ENCODE results near the gene DAP.
"Not testable (repeated sequence)": the region's sequence is repeated elsewhere in the genome, so short reads cannot be mapped to it uniquely, and the experiment has no call there.

DAP gene

GRCh38 chr5:10726913-10727517, 34.0 kb downstream of the DAP start:
- Histone ChIP-seq H3K9ac (ENCODE audit: insufficient read length) (no peak overlapping the region), H3K36me3 (ENCODE audit: insufficient read depth, low read length) (peaks cover 5% of the 10 kb centered on the region), H3K9me3 (ENCODE audit: low read depth, low read length) (no peaks in the 10 kb centered on the region), H3K27ac (no peak overlapping the region), H3K4me3 (no peak overlapping the region)
- no peak for TF ChIP-seq FOXP2 (optimal IDR thresholded peaks at IDR 0.05; ENCODE audit: control extremely low read depth, extremely low read length, insufficient read depth)
- TF ChIP-seq EZH2 (IDR thresholded peaks at IDR 0.05) = no peak
- no peak for TF ChIP-seq POLR2AphosphoS5 (IDR thresholded peaks at IDR 0.05; ENCODE audit: borderline replicate concordance, low read depth, low read length)
- no peak for DNase-seq (ENCODE audit: low read depth, low spot score)

GRCh38 chr5:10726179-10726912, 34.7 kb downstream of the DAP start:
- no peak overlapping the region for H3K9ac ChIP-seq (ENCODE audit: insufficient read length)
- peaks cover 4% of the 10 kb centered on the region for H3K36me3 ChIP-seq (ENCODE audit: insufficient read depth, low read length)
- no peak for TF ChIP-seq POLR2AphosphoS5 (IDR thresholded peaks at IDR 0.05; ENCODE audit: borderline replicate concordance, low read depth, low read length)
- TF ChIP-seq FOXP2 (optimal IDR thresholded peaks at IDR 0.05; ENCODE audit: control extremely low read depth, extremely low read length, insufficient read depth) = no peak
- no peak for TF ChIP-seq EZH2 (IDR thresholded peaks at IDR 0.05)
- H3K4me3 ChIP-seq = no peak overlapping the region
- no peak for DNase-seq (ENCODE audit: low read depth, low spot score)
- H3K27ac ChIP-seq = no peak overlapping the region
- no peaks in the 10 kb centered on the region for H3K9me3 ChIP-seq (ENCODE audit: low read depth, low read length)

GRCh38 chr5:10725636-10726035, 35.4 kb downstream of the DAP start:
- DNase-seq (ENCODE audit: low read depth, low spot score) = no peak
- TF ChIP-seq EZH2 (IDR thresholded peaks at IDR 0.05) (no peak), FOXP2 (optimal IDR thresholded peaks at IDR 0.05; ENCODE audit: control extremely low read depth, extremely low read length, insufficient read depth) (no peak), POLR2AphosphoS5 (IDR thresholded peaks at IDR 0.05; ENCODE audit: borderline replicate concordance, low read depth, low read length) (no peak)
- Histone ChIP-seq H3K36me3 (ENCODE audit: insufficient read depth, low read length) (peaks cover 4% of the 10 kb centered on the region), H3K9ac (ENCODE audit: insufficient read length) (no peak overlapping the region), H3K4me3 (no peak overlapping the region), H3K9me3 (ENCODE audit: low read depth, low read length) (no peaks in the 10 kb centered on the region), H3K27ac (no peak overlapping the region)

GRCh38 chr5:10724781-10725507, 36.1 kb downstream of the DAP start:
- Histone ChIP-seq H3K9ac (ENCODE audit: insufficient read length) (no peak overlapping the region), H3K36me3 (ENCODE audit: insufficient read depth, low read length) (peaks cover 4% of the 10 kb centered on the region), H3K27ac (no peak overlapping the region), H3K9me3 (ENCODE audit: low read depth, low read length) (no peaks in the 10 kb centered on the region), H3K4me3 (no peak overlapping the region)
- no peak for TF ChIP-seq POLR2AphosphoS5 (IDR thresholded peaks at IDR 0.05; ENCODE audit: borderline replicate concordance, low read depth, low read length)
- TF ChIP-seq EZH2 (IDR thresholded peaks at IDR 0.05) = no peak
- TF ChIP-seq FOXP2 (optimal IDR thresholded peaks at IDR 0.05; ENCODE audit: control extremely low read depth, extremely low read length, insufficient read depth) = no peak
- DNase-seq (ENCODE audit: low read depth, low spot score) = no peak

GRCh38 chr5:10723514-10723913, 37.5 kb downstream of the DAP start:
- no peak overlapping the region for H3K27ac ChIP-seq
- H3K9ac ChIP-seq (ENCODE audit: insufficient read length) = no peak overlapping the region
- H3K36me3 ChIP-seq (ENCODE audit: insufficient read depth, low read length) = peaks cover 4% of the 10 kb centered on the region
- no peak overlapping the region for H3K4me3 ChIP-seq
- H3K9me3 ChIP-seq (ENCODE audit: low read depth, low read length) = no peaks in the 10 kb centered on the region
- TF ChIP-seq POLR2AphosphoS5 (IDR thresholded peaks at IDR 0.05; ENCODE audit: borderline replicate concordance, low read depth, low read length) (no peak), FOXP2 (optimal IDR thresholded peaks at IDR 0.05; ENCODE audit: control extremely low read depth, extremely low read length, insufficient read depth) (no peak), EZH2 (IDR thresholded peaks at IDR 0.05) (no peak)
- DNase-seq (ENCODE audit: low read depth, low spot score) = no peak

GRCh38 chr5:10720766-10721165, 40.3 kb downstream of the DAP start:
- H3K9ac ChIP-seq (ENCODE audit: insufficient read length); H3K9me3 ChIP-seq (ENCODE audit: low read depth, low read length); H3K36me3 ChIP-seq (ENCODE audit: insufficient read depth, low read length); H3K4me3 ChIP-seq; DNase-seq (ENCODE audit: low read depth, low spot score); H3K27ac ChIP-seq: not testable (repeated sequence)

GRCh38 chr5:10719965-10720364, 41.1 kb downstream of the DAP start:
- DNase-seq (ENCODE audit: low read depth, low spot score) = no peak
- H3K4me3 ChIP-seq = no peak overlapping the region
- no peaks in the 10 kb centered on the region for H3K9me3 ChIP-seq (ENCODE audit: low read depth, low read length)
- H3K27ac ChIP-seq = no peak overlapping the region
- no peak overlapping the region for H3K9ac ChIP-seq (ENCODE audit: insufficient read length)
- TF ChIP-seq POLR2AphosphoS5 (IDR thresholded peaks at IDR 0.05; ENCODE audit: borderline replicate concordance, low read depth, low read length) = no peak
- no peak for TF ChIP-seq FOXP2 (optimal IDR thresholded peaks at IDR 0.05; ENCODE audit: control extremely low read depth, extremely low read length, insufficient read depth)
- no peak for TF ChIP-seq EZH2 (IDR thresholded peaks at IDR 0.05)
- H3K36me3 ChIP-seq (ENCODE audit: insufficient read depth, low read length) = peaks cover 4% of the 10 kb centered on the region

GRCh38 chr5:10718617-10719016, 42.4 kb downstream of the DAP start:
- not testable (repeated sequence) for H3K9me3 ChIP-seq (ENCODE audit: low read depth, low read length); H3K27ac ChIP-seq; H3K9ac ChIP-seq (ENCODE audit: insufficient read length); H3K36me3 ChIP-seq (ENCODE audit: insufficient read depth, low read length); H3K4me3 ChIP-seq; DNase-seq (ENCODE audit: low read depth, low spot score)

GRCh38 chr5:10716825-10717224, 44.2 kb downstream of the DAP start:
- not testable (repeated sequence) for H3K27ac ChIP-seq; H3K36me3 ChIP-seq (ENCODE audit: insufficient read depth, low read length)

More at GRCh38 chr5:10716825-10717224, 44.2 kb downstream of the DAP start:
- not testable (repeated sequence) for H3K9ac ChIP-seq (ENCODE audit: insufficient read length); H3K4me3 ChIP-seq; H3K9me3 ChIP-seq (ENCODE audit: low read depth, low read length); DNase-seq (ENCODE audit: low read depth, low spot score)
